ENCODE measurements around the gene RASL10B. TPM values are rescaled to one million over a fixed set of nuclear protein-coding genes. Genes with fewer than 3 reads are reported as not detected.

The RASL10B gene
- total RNA-seq, 1 donor: 12.1 TPM

DNA sequence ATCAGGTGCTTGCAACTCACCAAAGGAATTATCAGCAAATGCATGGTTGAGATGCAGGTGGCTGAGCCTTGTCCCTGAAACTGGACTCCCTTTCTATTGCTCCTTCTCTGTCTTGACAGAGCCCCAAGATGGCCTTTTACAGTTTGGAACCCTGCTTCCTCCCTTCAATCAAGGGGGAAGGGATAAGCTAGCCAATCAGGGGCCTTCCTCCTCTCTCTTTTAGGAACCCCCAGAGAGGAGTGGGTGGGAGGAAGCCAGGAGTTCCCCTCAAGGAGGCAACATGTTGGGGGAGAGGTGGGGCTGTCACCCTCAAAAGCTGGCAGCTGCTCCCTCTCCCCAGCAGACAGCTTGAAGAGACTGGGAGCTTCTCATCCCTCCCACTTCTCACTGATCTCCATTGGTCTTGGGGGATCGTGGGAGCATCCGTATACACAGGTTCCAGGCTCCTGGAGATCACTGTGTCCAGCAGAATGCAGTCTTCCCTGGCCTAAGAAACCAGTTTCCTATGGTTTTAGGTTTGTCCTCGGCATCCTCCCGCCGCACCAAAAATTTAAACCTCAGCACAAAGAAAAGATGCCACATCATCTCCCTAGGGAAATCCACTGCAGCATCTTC, 7.2 kb downstream of the RASL10B start:
- TF ChIP-seq, protein P1, sequence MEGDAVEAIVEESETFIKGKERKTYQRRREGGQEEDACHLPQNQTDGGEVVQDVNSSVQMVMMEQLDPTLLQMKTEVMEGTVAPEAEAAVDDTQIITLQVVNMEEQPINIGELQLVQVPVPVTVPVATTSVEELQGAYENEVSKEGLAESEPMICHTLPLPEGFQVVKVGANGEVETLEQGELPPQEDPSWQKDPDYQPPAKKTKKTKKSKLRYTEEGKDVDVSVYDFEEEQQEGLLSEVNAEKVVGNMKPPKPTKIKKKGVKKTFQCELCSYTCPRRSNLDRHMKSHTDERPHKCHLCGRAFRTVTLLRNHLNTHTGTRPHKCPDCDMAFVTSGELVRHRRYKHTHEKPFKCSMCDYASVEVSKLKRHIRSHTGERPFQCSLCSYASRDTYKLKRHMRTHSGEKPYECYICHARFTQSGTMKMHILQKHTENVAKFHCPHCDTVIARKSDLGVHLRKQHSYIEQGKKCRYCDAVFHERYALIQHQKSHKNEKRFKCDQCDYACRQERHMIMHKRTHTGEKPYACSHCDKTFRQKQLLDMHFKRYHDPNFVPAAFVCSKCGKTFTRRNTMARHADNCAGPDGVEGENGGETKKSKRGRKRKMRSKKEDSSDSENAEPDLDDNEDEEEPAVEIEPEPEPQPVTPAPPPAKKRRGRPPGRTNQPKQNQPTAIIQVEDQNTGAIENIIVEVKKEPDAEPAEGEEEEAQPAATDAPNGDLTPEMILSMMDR (IDR thresholded peaks at IDR 0.05; ENCODE audit: insufficient read depth, low read depth, low read length): no peak
- DNase-seq (ENCODE audit: low read depth): no peak
- H3K4me3 ChIP-seq (ENCODE audit: low read depth, low read length): no peak overlapping the region

- H3K4me3 ChIP-seq (ENCODE audit: low read depth, low read length): no peak overlapping the region
- no peak for DNase-seq (ENCODE audit: low read depth)
- TF ChIP-seq, protein P1 (IDR thresholded peaks at IDR 0.05; ENCODE audit: insufficient read depth, low read depth, low read length): no peak
Observed at GRCh38 chr17:35740216-35740615, 8.8 kb downstream of the RASL10B start.

DNA sequence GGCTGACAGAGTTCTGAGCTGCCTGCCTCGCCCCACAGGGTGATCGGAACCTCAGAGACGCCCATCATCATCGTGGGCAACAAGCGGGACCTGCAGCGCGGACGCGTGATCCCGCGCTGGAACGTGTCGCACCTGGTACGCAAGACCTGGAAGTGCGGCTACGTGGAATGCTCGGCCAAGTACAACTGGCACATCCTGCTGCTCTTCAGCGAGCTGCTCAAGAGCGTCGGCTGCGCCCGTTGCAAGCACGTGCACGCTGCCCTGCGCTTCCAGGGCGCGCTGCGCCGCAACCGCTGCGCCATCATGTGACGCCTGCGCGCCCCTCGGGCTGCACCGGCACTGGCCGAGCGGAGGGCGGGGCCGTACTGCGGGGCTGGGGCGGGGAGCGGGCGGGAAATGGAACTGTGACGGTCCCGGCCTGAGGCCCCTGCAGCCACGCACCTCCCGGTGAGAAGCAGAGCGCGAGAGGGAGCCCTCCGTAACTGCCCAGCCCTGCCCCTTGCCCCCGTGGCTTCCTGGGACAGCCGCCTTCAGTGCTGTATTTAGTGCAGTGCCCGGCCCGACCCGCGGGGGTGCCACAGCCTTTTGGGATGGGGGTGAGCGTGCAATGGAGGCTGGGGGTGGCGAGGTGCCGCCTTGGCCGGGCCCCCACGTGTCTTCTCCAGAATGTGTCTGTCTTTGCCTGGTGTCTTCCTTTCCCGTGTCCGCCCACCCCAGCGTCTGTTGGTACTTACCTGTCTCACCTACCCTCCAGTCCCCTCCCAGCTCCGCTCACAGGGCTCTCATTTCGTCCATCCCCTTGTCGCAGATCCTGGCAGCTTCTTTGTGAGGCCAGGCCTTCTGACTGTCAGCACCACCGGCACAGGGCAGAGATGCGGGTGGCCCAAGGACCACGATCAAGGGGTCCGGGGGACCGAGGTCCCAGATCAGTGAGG, 9.8 kb downstream of the RASL10B start:
- DNase-seq (ENCODE audit: low read depth): no peak
- TF ChIP-seq, protein P1 (IDR thresholded peaks at IDR 0.05; ENCODE audit: insufficient read depth, low read depth, low read length): no peak
- no peak overlapping the region for H3K4me3 ChIP-seq (ENCODE audit: low read depth, low read length)

DNA sequence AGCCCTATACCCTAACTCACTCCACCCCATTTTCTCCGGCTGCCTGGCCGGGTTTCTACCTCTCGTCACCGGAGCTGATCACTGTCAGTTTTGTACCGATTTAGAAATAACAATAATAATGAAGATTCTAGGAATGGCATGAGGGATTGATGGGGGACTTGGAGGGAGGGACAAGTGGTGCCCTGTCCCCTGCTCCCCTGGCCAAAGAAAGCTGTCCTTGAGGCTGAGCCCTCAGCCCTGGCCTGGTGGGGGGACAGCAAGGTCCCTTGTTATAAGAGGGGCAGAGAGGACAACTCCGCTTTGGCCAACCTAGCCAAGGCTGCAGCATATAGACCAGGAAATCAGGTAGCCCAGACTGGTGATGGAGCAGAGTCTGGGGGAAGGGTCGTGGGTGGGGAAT, 11.1 kb downstream of the RASL10B start:
- TF ChIP-seq, protein P1 (IDR thresholded peaks at IDR 0.05; ENCODE audit: insufficient read depth, low read depth, low read length): no peak
- H3K4me3 ChIP-seq (ENCODE audit: low read depth, low read length): no peak overlapping the region
- no peak for DNase-seq (ENCODE audit: low read depth)

- H3K4me3 ChIP-seq (ENCODE audit: low read depth, low read length): no peak overlapping the region
- TF ChIP-seq, protein P1 (IDR thresholded peaks at IDR 0.05; ENCODE audit: insufficient read depth, low read depth, low read length): no peak
- DNase-seq (ENCODE audit: low read depth): no peak
Observed at GRCh38 chr17:35742896-35743477, 11.5 kb downstream of the RASL10B start.

- TF ChIP-seq, protein P1 (IDR thresholded peaks at IDR 0.05; ENCODE audit: insufficient read depth, low read depth, low read length): no peak
- DNase-seq (ENCODE audit: low read depth): peak; percentile 48
- no peak overlapping the region for H3K4me3 ChIP-seq (ENCODE audit: low read depth, low read length)
Observed at GRCh38 chr17:35743626-35744328, 12.3 kb downstream of the RASL10B start.
